ENCODE data around the gene SORCS2.

- TF ChIP-seq CTCF (optimal IDR thresholded peaks at IDR 0.05 in 1 of 3, IDR thresholded peaks at IDR 0.05 in 1 of 3, conservative IDR thresholded peaks at IDR 0.05 in 1 of 3; ENCODE audit: extremely low read depth in 1 of 3, insufficient read depth in 2 of 3, low read length in 3 of 3) (no peak), EZH2 (IDR thresholded peaks at IDR 0.05; ENCODE audit: low read length) (no peak)
Measured at GRCh38 chr4:7280926-7281690, 88.8 kb downstream of the SORCS2 start.

Measured in keratinocyte (primary cell).